ENCODE measurements around the gene SPAG6.

SPAG6 gene

DNA sequence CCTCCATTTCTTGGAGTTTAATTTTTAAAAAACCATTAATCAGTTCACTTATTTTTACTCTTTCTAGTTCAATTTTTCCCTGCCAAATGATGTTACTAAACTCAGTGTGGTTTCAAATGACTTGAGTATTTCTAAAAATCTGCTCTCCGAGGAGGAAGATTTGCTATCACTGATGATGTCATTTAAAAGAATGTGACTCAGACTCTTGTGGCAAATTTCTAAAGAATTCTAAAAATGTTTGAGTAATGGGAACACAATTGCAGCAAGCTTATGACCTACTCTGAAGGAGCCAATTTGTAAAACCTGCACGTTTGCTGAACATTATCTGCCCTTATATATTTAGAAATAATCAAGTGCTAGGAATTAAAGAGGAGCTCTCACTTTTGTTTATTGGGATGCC, 88.6 kb downstream of the SPAG6 start (continued):
- TF ChIP-seq ZNF366 (tag by site-specific recombination; conservative IDR thresholded peaks at IDR 0.05) (peak; percentile 79), ZFP41 (tag by site-specific recombination; IDR thresholded peaks at IDR 0.05; ENCODE audit: borderline replicate concordance) (no peak), ZFP37 (tag by site-specific recombination; IDR thresholded peaks at IDR 0.05) (peak; percentile 26; the same call in 1 of the 2 replicates), ZNF23 (tag by site-specific recombination; IDR thresholded peaks at IDR 0.05; ENCODE audit: borderline replicate concordance) (no peak), GFI1B (tag by site-specific recombination; IDR thresholded peaks at IDR 0.05) (no peak), ZNF280D (tag by site-specific recombination; IDR thresholded peaks at IDR 0.05) (no peak), ZNF548 (tag by site-specific recombination; IDR thresholded peaks at IDR 0.05) (no peak), ZNF473 (tag by site-specific recombination; IDR thresholded peaks at IDR 0.05) (no peak), ZNF660 (tag by site-specific recombination; IDR thresholded peaks at IDR 0.05) (peak; percentile 32; the same call in 1 of the 2 replicates), ZNF341 (tag by site-specific recombination; IDR thresholded peaks at IDR 0.05; ENCODE audit: low read depth) (no peak)
- TF ChIP-seq, protein P1, sequence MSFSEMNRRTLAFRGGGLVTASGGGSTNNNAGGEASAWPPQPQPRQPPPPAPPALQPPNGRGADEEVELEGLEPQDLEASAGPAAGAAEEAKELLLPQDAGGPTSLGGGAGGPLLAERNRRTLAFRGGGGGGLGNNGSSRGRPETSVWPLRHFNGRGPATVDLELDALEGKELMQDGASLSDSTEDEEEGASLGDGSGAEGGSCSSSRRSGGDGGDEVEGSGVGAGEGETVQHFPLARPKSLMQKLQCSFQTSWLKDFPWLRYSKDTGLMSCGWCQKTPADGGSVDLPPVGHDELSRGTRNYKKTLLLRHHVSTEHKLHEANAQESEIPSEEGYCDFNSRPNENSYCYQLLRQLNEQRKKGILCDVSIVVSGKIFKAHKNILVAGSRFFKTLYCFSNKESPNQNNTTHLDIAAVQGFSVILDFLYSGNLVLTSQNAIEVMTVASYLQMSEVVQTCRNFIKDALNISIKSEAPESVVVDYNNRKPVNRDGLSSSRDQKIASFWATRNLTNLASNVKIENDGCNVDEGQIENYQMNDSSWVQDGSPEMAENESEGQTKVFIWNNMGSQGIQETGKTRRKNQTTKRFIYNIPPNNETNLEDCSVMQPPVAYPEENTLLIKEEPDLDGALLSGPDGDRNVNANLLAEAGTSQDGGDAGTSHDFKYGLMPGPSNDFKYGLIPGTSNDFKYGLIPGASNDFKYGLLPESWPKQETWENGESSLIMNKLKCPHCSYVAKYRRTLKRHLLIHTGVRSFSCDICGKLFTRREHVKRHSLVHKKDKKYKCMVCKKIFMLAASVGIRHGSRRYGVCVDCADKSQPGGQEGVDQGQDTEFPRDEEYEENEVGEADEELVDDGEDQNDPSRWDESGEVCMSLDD (tag by site-specific recombination; IDR thresholded peaks at IDR 0.05) = no peak
- TF ChIP-seq, protein P2, sequence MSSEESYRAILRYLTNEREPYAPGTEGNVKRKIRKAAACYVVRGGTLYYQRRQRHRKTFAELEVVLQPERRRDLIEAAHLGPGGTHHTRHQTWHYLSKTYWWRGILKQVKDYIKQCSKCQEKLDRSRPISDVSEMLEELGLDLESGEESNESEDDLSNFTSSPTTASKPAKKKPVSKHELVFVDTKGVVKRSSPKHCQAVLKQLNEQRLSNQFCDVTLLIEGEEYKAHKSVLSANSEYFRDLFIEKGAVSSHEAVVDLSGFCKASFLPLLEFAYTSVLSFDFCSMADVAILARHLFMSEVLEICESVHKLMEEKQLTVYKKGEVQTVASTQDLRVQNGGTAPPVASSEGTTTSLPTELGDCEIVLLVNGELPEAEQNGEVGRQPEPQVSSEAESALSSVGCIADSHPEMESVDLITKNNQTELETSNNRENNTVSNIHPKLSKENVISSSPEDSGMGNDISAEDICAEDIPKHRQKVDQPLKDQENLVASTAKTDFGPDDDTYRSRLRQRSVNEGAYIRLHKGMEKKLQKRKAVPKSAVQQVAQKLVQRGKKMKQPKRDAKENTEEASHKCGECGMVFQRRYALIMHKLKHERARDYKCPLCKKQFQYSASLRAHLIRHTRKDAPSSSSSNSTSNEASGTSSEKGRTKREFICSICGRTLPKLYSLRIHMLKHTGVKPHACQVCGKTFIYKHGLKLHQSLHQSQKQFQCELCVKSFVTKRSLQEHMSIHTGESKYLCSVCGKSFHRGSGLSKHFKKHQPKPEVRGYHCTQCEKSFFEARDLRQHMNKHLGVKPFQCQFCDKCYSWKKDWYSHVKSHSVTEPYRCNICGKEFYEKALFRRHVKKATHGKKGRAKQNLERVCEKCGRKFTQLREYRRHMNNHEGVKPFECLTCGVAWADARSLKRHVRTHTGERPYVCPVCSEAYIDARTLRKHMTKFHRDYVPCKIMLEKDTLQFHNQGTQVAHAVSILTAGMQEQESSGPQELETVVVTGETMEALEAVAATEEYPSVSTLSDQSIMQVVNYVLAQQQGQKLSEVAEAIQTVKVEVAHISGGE (tag by site-specific recombination; conservative IDR thresholded peaks at IDR 0.05; ENCODE audit: low read depth) = no peak
- TF ChIP-seq, protein P3, sequence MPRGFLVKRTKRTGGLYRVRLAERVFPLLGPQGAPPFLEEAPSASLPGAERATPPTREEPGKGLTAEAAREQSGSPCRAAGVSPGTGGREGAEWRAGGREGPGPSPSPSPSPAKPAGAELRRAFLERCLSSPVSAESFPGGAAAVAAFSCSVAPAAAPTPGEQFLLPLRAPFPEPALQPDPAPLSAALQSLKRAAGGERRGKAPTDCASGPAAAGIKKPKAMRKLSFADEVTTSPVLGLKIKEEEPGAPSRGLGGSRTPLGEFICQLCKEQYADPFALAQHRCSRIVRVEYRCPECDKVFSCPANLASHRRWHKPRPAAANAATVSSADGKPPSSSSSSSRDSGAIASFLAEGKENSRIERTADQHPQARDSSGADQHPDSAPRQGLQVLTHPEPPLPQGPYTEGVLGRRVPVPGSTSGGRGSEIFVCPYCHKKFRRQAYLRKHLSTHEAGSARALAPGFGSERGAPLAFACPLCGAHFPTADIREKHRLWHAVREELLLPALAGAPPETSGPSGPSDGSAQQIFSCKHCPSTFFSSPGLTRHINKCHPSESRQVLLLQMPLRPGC (tag by site-specific recombination; IDR thresholded peaks at IDR 0.05) = peak; percentile 51; the same call in 1 of the 2 replicates
- TF ChIP-seq, protein P4, sequence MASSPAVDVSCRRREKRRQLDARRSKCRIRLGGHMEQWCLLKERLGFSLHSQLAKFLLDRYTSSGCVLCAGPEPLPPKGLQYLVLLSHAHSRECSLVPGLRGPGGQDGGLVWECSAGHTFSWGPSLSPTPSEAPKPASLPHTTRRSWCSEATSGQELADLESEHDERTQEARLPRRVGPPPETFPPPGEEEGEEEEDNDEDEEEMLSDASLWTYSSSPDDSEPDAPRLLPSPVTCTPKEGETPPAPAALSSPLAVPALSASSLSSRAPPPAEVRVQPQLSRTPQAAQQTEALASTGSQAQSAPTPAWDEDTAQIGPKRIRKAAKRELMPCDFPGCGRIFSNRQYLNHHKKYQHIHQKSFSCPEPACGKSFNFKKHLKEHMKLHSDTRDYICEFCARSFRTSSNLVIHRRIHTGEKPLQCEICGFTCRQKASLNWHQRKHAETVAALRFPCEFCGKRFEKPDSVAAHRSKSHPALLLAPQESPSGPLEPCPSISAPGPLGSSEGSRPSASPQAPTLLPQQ (tag by site-specific recombination; IDR thresholded peaks at IDR 0.05) = no peak

Data from HEK293 (cell line).